OCI-LY7 (cell line): ENCODE results near the gene PCDHGA7. TPM values are rescaled to one million over a fixed set of nuclear protein-coding genes. Genes with fewer than 3 reads are reported as not detected.
A peak's percentile ranks its signal among the peaks of the same experiment; 100 is the strongest.

Experiments used
- BruUV-seq: library from RNA; stranded (reverse); fragments of 400-500 nt; replicated peaks from 2 replicates; lab custom pipeline; 2021; lab: Mats Ljungman, UMichigan
- CTCF ChIA-PET: fragments of 300-600 bp; sonication (Branson Sonifier 250); formaldehyde crosslinking; loops from one replicate; lab custom pipeline; 2022; ENCODE audit warnings: antibody characterized with exemption; ENCODE audit not compliant: unreplicated experiment; lab: Charles Lee
- POLR2A ChIA-PET: fragments of 300-600 bp; sonication (Branson Sonifier 250); formaldehyde crosslinking; loops from one replicate; lab custom pipeline; 2022; ENCODE audit warnings: antibody characterized with exemption; lab: Charles Lee
- DNase-seq: peaks from one replicate; pipeline ENCODE4 v3.0.0-alpha.2; 2015; ENCODE audit warnings: low spot score
- H2AFZ ChIP-seq: fragments of 200-600 bp; sonication (generic), shearing (Covaris generic); 2 replicates; pipeline ENCODE4 v1.6.1; 2014; ENCODE audit warnings: mild to moderate bottlenecking, antibody characterized with exemption, low read length, moderate library complexity
- H3K27ac ChIP-seq: fragments of 200-600 bp; sonication (generic); 2 replicates; pipeline ENCODE4 v1.5.1; 2014; ENCODE audit warnings: mixed run types, low read depth, mild to moderate bottlenecking, moderate library complexity, low read length, inconsistent platforms; ENCODE audit not compliant: poor library complexity, severe bottlenecking
- H3K36me3 ChIP-seq: fragments of 200-600 bp; sonication (generic); 2 replicates; pipeline ENCODE4 v1.6.1; 2014; ENCODE audit warnings: mild to moderate bottlenecking, antibody characterized with exemption, low read length, moderate library complexity, mixed read lengths; ENCODE audit not compliant: insufficient read depth
- H3K4me1 ChIP-seq: fragments of 200-600 bp; sonication (generic); 2 replicates; pipeline ENCODE4 v1.5.1; 2014; ENCODE audit warnings: mild to moderate bottlenecking, low read length; ENCODE audit not compliant: insufficient read depth, poor library complexity, severe bottlenecking
- H3K4me2 ChIP-seq: fragments of 200-600 bp; sonication (generic); 2 replicates; pipeline ENCODE4 v1.6.1; 2014; ENCODE audit warnings: mild to moderate bottlenecking, low read length
- H3K4me3 ChIP-seq: fragments of 200-600 bp; sonication (generic); 2 replicates; pipeline ENCODE4 v1.5.1; 2014; ENCODE audit warnings: mild to moderate bottlenecking, low read depth, low read length; ENCODE audit not compliant: poor library complexity, severe bottlenecking
- H3K79me2 ChIP-seq: fragments of 200-600 bp; sonication (generic); 2 replicates; pipeline ENCODE4 v1.6.1; 2016; ENCODE audit warnings: low read depth, mild to moderate bottlenecking, low read length, moderate library complexity, mixed read lengths; ENCODE audit not compliant: insufficient read depth
- H3K9me2 ChIP-seq: fragments of 200-600 bp; sonication (generic); 2 replicates; pipeline ENCODE4 v1.6.1; 2016; ENCODE audit warnings: mild to moderate bottlenecking, low read length, mixed read lengths; ENCODE audit not compliant: insufficient read depth
- H3K9me3 ChIP-seq: fragments of 200-600 bp; sonication (generic); 2 replicates; pipeline ENCODE4 v1.6.1; 2014; ENCODE audit warnings: mild to moderate bottlenecking, mixed run types, low read length, mixed read lengths
- H4K20me1 ChIP-seq: fragments of 200-600 bp; sonication (generic); 2 replicates; pipeline ENCODE4 v1.6.1; 2014; ENCODE audit warnings: mild to moderate bottlenecking, antibody characterized with exemption, low read length, moderate library complexity, mixed read lengths; ENCODE audit not compliant: insufficient read depth
- CTCF ChIP-seq: fragments of 200-600 bp; sonication (generic); conservative IDR thresholded peaks from 2 replicates; pipeline ENCODE4 v1.5.1; 2014; ENCODE audit warnings: mild to moderate bottlenecking, antibody characterized with exemption, low read length, moderate library complexity, mixed read lengths
- EZH2phosphoT487 ChIP-seq: fragments of 200-600 bp; sonication (generic); IDR thresholded peaks from 2 replicates; pipeline ENCODE4 v1.6.1; 2018; ENCODE audit warnings: low read depth, borderline replicate concordance, mild to moderate bottlenecking, mixed run types, antibody characterized with exemption, low read length, moderate library complexity, mixed read lengths
- intact Hi-C: fragments of 100-400 bp; cut with micrococcal nuclease; formaldehyde crosslinking; loops from one replicate; pipeline ENCODE4 v1.10.0; 2022; ENCODE audit not compliant: unreplicated experiment
- total RNA-seq, 2 experiments: library from RNA; depleted of rRNA in 1 of 2; stranded (reverse); fragments of >200 nt in 1 of 2; shearing (Covaris generic) in 1 of 2; gene quantifications; 2 replicates each; pipeline ENCODE4 v1.2.3, GENCODE V29; 2014 to 2022

PCDHGA7 gene
- total RNA-seq, 2 experiments from 2014 or later: 5.6 to 6.4 TPM

GRCh38 chr5:141354900-141355469, 27.6 kb upstream of the PCDHGA7 start, which contains the start of gene PCDHGA4:
PCDHGA4 (plus strand) TSS chr5:141355021; CDS start chr5:141355108, 87 bp downstream.
- ChIA-PET POLR2A (no interaction called here), CTCF (interaction anchor here (1.4 kb wide), 1 partner anchor 36 kb away, joined by 3 read pairs; no protein-coding TSS in a partner anchor)
- Histone ChIP-seq H3K79me2 (no peaks in the 10 kb centered on the region; the same call in 1 of the 2 replicates), H3K9me3 (no peaks in the 10 kb centered on the region), H3K4me2 (peak within 1 kb of the TSS; percentile 32), H3K9me2 (no peaks in the 10 kb centered on the region), H3K4me3 (no peak within 1 kb of the TSS), H4K20me1 (no peaks in the 10 kb centered on the region), H3K27ac (no peak within 1 kb of the TSS), H2AFZ (peak within 1 kb of the TSS; percentile 46; the same call in 1 of the 2 replicates), H3K4me1 (peaks cover 7% of the 10 kb centered on the region), H3K36me3 (no peaks in the 10 kb centered on the region)
- DNase-seq: peak; percentile 39
- no TSS peak for BruUV-seq
- intact Hi-C loops: loop anchor here (1.0 to 10.0 kb wide), 3 partner anchors 24 to 160 kb away; partner anchors contain the start of genes PCDHB10, PCDHB11 and PCDHGA10
- TF ChIP-seq EZH2phosphoT487 (no peak), CTCF (peak; percentile 98)

GRCh38 chr5:141355641-141356040, 26.9 kb upstream of the PCDHGA7 start:
- TF ChIP-seq CTCF: no peak
- Histone ChIP-seq H4K20me1 (no peaks in the 10 kb centered on the region), H3K27ac (no peak overlapping the region), H3K4me3 (no peak overlapping the region), H2AFZ (no peak overlapping the region), H3K36me3 (no peaks in the 10 kb centered on the region), H3K9me2 (no peaks in the 10 kb centered on the region), H3K4me1 (peaks cover 14% of the 10 kb centered on the region), H3K4me2 (no peak overlapping the region), H3K79me2 (peaks cover 4% of the 10 kb centered on the region; the same call in 1 of the 2 replicates), H3K9me3 (no peaks in the 10 kb centered on the region)
- intact Hi-C loops: loop anchor here (1.0 to 10.0 kb wide), 3 partner anchors 24 to 161 kb away; partner anchors contain the start of genes PCDHB10, PCDHB11 and PCDHGA10
- DNase-seq: no peak
- CTCF ChIA-PET: interaction anchor here (1.1 to 1.4 kb wide), 2 partner anchors 37 to 208 kb away, joined by 3 read pairs; no protein-coding TSS in a partner anchor
- no TSS peak for BruUV-seq
- POLR2A ChIA-PET: no interaction called here

- Histone ChIP-seq H3K27ac (no peak overlapping the region), H3K9me3 (no peaks in the 10 kb centered on the region; the same call in 1 of the 2 replicates), H3K36me3 (no peaks in the 10 kb centered on the region; the same call in 1 of the 2 replicates), H3K79me2 (peaks cover 7% of the 10 kb centered on the region; the same call in 1 of the 2 replicates), H4K20me1 (no peaks in the 10 kb centered on the region), H3K4me1 (peaks cover 19% of the 10 kb centered on the region), H3K4me3 (no peak overlapping the region), H3K4me2 (no peak overlapping the region), H2AFZ (no peak overlapping the region), H3K9me2 (no peaks in the 10 kb centered on the region)
- POLR2A ChIA-PET: interaction anchor here (0.5 kb wide), 1 partner anchor 185 kb away, joined by 3 read pairs; no protein-coding TSS in a partner anchor
- intact Hi-C loops: loop anchor here (5.0 to 10.0 kb wide), 2 partner anchors 56 to 161 kb away; partner anchors contain the start of genes PCDHB10, PCDHB11 and PCDHGA10
- no peak for DNase-seq
- TF ChIP-seq CTCF (no peak), EZH2phosphoT487 (no peak)
- BruUV-seq: no TSS peak
- CTCF ChIA-PET: interaction anchor here (1.1 to 1.4 kb wide), 2 partner anchors 37 to 208 kb away, joined by 3 read pairs; no protein-coding TSS in a partner anchor
Measured at GRCh38 chr5:141356133-141356532, 26.4 kb upstream of the PCDHGA7 start.
